DMS53 (cell line): Measurements from ENCODE around the gene NUDT12.

ENCODE experiments used
- DNase-seq: peaks from one replicate; lab custom pipeline; 2025; lab: John Stamatoyannopoulos, UW

NUDT12 gene

DNA sequence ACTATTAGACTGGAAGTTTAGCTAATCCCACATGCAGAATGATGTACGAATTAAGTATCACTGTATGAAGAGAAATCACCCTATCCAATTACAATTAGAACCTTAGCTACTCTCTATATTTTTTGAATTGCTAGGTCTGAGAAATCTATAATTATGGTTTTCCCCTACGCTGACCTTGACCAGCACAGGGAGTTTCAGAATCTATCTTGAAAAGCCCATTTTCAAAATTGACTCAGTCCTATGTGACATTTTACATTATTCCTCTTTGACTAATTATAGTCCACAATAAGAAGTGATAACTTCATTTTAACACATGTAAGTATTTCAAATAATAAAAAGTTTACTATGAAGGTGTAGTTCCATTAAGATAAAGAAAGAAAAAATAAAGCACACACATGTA, 21.5 kb downstream of the NUDT12 start:
- no peak for DNase-seq

DNA sequence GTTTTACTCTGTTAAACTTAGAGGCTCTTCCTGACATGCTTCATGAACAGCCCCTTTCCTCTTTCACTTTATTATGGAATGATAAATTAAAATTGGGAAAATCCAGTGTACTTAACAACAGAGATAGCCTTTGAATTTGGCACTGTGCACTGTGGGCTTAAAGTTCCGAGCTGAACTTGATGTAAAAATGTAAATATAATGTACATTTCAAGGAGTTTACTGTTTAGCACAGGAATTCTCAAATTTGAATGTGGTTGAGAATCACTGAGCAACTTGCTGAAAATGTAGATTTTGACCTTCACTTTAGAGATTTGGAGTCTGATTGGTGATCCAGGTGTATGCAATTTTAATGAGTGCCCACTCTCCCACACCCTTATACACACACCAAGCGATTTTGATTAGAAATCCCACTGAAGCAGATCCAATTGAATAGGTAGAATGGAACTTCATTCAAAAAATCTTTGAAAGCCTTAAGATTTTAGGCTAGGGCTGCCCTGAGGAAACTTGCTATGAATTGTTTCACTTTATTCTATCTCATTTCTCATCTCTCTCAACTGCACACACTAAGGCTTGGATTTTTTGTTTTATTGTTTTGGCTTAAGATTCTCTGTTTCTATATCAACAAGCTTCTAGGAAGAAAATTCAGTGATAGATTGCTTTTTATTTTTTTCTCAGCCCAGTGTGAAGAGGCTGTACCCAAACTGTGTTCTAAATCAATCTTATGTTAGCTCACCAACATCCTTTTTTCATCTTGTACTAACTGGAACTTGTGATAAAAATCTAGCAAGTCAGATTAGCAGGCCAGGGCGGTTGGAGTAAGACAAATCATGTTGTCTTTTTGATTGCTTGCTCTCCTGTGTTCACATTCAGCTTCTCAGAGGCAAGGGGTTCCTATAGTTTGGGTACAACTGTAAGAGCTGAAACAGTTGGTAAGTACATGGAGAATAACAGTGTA, 22.9 kb downstream of the NUDT12 start:
- no peak for DNase-seq

GRCh38 chr5:103532086-103532734, 30.4 kb downstream of the NUDT12 start:
- DNase-seq, result no peak

GRCh38 chr5:103526164-103526915, 36.2 kb downstream of the NUDT12 start:
- DNase-seq, result no peak

GRCh38 chr5:103525361-103525760, 37.2 kb downstream of the NUDT12 start:
- DNase-seq, result no peak

- DNase-seq, result no peak
These were observed 39.3 kb downstream of the NUDT12 start for GRCh38 chr5:103523319-103523718.

- no peak for DNase-seq
These were observed 40.0 kb downstream of the NUDT12 start for GRCh38 chr5:103522586-103522985.

DNA sequence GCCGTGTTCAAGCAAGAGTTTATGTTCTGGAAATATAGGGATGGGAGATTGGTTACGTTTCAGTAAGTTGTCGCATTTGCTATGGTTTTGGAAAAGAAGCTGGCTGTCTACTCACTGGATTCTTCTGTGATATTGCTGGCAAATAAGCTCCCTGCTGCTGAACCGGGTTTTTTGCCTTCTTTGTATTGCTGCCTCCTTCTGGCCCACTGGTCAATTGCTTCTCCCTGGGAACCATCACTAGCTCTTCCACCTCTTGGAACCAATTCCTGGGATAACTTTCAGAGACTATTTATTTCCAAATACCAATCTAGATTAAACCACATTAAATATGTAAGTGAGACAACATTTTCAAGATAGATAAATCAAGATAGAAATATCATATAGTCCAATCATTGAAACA, 43.0 kb downstream of the NUDT12 start:
- DNase-seq, result peak; percentile 29

DNA sequence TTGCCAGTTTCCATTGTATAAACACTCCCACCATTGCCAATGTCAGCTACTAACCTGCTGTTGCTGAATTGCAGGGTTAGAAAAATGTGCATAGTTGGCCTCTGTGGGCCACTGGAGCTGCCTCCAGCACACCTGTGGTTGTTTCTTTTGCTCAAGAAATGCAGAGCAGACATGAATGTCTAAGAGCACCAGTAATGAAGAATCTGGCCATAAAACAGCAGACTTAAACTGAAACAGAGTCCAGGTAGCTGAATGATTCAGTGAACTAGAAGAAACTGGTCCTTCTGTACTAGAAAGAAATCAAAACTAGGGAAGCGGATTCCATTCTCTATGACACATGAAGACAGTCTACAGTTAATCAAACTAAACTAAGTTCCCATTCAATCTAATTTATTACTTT, 48.2 kb downstream of the NUDT12 start:
- no peak for DNase-seq

GRCh38 chr5:103513701-103514100, 48.9 kb downstream of the NUDT12 start:
- DNase-seq, result no peak

GRCh38 chr5:103512500-103512899, 50.1 kb downstream of the NUDT12 start:
- no peak for DNase-seq

- no peak for DNase-seq
These were observed 51.1 kb downstream of the NUDT12 start for GRCh38 chr5:103511554-103511885.

DNA sequence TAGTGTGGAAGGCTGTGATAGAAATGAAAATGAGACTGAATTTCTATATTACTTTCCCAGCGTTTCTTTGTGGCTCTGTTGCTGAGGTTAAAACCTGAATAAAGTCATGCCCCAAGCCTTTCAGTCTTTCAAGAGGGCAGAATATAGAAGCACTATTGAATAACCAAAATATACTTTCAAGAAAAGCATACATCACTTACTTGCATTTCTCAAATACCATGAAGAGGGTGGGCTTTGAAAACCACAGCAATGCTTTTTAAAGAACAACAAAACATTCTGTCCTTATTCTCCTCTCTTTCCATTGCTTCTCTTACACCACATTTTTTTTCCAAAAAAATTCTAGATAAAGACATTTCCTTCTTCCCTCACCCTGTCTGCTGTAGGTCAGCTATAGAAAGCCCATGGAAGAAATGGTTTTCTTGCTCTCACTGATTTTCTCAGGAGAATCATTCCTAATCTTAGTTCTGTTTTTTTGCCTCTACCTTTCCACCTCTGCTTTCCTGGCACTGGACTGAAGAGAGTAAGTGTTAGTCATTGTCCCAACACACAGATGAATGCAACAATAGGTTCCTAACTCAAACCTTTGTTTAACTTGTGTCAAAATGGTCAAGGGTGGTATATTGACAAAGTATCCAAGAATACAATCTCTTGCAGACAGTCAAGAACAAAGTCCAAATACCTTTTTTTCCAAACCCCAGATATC, 51.6 kb downstream of the NUDT12 start:
- peak; percentile 36 for DNase-seq

DNA sequence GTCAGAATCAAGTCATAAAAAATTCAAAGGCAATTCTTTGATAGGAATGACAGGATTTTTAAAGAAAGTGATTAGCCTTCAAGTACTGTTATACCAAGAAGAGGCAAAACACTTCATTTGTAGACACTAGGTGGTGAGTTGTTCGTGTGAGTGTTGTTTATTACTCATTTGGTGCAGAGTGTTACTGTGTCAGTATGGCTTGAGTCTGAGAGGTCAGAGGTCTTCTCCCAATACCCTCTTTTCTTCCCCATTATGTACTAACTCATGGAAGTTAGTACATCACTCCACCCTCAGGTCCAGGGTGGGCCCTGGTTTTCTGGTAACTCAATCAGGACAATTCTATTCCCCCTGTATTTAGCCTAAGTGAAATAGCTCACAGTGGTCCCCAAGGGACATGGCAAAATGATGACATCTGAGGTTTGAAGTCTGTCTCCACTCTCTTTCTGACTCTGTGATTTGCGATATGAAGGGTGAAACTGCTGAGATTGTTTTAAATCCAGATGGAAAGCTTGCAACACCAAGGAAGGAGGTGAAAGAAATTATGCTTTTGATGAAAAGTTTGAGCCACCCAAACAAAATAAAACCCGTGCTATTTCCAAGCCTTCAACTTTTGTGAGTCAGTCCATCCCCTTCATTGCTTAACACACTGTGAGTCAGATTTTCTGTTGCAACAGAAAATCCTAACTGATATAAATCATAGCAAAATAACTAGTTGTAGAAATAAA, 56.8 kb downstream of the NUDT12 start:
- DNase-seq, result no peak

DNA sequence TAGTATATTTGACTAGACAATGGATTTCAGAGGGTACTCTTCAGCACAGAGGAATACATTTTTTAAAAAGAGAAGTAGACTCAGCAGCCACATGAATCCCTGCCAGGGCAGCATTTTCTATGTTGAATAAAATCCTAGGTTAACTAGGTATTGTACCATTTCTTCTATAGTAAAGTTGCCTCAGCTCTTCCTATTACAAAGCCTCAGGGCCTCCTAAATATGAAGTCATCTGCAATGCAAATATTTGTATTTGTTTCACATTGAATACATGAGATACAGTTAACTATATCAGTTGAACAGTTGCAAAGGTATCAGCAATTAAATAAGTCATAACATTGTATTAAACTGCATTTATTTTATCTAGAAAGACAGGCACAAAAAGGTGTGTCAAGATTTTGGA, 59.5 kb downstream of the NUDT12 start:
- DNase-seq, result peak; percentile 27

GRCh38 chr5:103502662-103503061, 59.9 kb downstream of the NUDT12 start:
- no peak for DNase-seq
